HG03469 (cell line): ENCODE measurements around the gene DOK4.

Source experiments
- ATAC-seq: cut with Tn5 transposase; IDR thresholded peaks from one replicate; pipeline ENCODE4 v1.9.1; 2021; ENCODE audit warnings: mild to moderate bottlenecking, moderate library complexity, moderate number of reproducible peaks; ENCODE audit not compliant: unreplicated experiment

Gene DOK4

DNA sequence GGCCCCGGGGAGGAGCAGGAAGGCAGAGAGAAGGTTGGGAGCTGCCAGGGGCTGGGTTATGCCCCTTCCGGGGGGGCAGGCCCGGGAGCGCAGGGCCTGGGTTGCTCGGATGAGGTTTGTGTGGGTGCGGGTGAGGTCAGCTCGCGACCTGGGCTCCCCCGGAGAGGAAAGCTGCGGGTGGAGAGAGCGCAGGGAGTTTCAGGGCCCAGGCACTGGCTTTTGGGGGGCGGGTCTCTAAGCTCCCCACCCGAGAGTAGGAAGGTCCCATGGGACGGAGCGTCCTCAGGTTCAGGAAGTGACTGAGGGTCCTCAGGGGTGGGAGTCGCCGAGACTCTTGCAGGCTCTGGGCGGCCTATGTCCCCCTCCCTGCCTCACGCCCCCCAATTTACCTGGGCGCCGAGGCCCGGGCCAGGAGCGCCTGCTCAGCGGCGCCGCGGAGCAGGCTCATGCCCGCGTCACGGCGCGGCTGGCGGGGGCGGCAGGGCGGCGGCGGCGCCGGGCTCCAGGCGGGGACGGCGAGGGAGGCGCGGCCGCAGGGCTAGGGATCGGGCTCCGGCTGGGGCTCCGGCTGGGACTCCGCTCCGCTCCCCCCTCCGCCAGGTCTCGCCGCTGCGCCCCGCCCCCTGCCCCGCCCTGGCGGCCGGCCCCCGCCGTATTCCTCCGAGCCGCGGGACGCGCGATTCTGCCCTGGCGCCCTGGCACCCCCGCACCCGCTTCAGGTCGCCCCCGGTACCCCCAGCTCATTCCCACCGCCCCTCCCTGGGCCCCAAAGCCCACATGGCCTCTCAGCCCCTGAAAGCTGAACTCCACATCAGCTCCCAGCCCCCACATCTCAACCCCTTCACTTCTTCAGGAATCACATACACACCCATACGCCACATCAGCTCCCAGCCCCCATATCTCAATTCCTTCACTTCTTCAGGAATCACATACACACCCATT lies at the start of gene DOK4:
Gene DOK4 (minus strand): TSS at position 578 of the 942 bp plus-strand sequence. CDS start 6,986 bp downstream, outside the sequence.
- peak; percentile 52 for ATAC-seq

GRCh38 chr16:57535680-57536305 lies 49.5 kb upstream of the DOK4 start:
- peak; percentile 30 for ATAC-seq

GRCh38 chr16:57534881-57535658 lies 48.8 kb upstream of the DOK4 start:
- ATAC-seq = no peak

DNA sequence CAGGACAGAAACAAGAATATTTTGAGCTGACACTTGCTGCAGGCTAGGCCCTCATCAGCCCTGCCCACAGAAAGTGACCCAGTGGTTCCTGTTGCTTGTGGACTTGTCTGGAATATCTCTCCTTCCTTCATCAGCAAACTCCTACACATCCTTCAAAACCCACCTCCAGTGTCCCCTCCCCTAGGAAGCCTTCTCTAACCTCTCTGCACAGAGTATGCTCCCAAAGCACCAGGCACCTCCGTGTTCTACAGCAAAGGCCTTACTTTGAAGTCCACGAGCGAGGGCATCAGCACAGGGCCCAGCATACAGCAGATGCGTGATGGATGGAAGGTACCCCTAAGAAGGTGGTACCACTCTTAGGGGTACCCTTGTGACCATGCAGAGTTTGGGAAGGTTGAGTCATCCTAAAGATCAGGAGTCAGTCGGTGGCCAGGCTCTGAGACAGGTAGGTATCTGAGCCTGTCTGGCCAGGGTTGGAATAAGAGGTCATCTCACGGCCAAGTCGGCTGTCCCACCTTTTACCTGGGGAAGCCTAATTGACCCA lies 48.1 kb upstream of the DOK4 start:
- no peak for ATAC-seq

DNA sequence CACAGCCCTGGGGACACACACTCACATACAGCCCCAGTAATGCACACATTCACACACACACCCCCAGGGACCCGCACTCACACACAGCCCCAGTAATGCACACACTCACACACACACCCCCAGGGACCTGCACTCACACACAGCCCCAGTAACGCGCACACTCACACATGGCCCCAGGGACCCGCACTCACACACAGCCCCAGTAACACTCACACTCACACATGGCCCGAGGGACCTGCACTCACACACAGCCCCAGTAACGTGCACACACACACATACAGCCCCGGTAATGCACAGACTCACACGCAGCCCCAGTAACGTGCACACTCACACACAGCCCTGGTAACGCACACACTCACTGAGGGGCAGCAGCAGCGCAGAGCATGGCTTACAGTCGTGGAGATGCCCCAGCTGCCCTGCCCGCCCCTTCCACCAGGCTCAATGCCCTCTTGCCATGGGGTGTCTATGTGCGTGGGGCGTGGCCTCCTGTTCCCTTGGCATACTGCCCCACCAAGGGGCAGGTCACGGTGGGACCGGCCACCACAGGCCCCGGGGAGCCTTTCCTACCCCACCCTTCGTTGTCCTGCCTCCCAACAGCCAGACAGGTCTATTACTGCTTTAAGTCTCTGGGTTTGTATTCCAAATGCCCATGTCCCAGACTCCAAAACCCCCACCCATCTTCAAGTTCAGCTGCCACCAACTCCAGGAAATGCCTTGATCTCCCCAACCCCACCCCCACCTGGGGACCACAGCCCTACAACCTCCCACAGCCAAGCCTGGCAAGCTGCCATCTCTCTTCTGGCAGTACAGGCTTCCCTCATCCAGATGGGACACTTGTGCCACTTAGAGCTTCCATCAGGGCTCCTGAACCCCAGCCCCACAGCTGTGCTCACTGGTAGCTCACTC lies 47.4 kb upstream of the DOK4 start:
- ATAC-seq = no peak

- no peak for ATAC-seq
Observed at GRCh38 chr16:57532266-57532625, 46.0 kb upstream of the DOK4 start.

DNA sequence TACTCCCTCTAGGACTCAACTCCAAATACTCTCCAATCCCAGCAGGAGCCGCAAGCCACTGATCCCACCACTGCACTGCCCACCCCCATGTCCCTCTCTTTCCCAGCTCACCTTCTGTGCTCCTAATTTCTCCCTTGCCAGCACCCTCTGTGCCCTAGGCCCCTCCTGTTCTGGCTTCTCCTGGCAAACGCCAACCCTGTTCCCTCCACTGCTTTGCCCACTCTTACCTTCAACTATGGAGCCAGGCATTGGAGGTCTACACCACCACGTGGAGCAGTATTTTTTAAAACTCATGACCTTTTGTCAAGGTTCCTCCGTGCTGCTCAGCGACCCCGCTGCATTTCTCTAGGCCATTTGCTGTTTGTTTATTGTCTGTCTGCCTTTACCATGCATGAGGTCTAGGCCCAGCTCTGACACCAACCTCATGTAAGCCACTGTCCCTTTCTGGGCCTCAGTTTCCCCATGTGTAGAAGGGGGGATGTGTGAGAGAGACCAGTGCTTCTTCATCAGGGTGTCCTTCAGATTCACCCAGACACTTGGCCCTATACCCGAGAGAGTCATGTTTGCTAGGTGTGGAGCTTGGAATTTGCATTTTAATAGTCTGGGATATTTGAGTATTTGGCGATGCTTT lies 45.5 kb upstream of the DOK4 start:
- no peak for ATAC-seq

- ATAC-seq = no peak
Observed at GRCh38 chr16:57531253-57531575, 44.9 kb upstream of the DOK4 start.

DNA sequence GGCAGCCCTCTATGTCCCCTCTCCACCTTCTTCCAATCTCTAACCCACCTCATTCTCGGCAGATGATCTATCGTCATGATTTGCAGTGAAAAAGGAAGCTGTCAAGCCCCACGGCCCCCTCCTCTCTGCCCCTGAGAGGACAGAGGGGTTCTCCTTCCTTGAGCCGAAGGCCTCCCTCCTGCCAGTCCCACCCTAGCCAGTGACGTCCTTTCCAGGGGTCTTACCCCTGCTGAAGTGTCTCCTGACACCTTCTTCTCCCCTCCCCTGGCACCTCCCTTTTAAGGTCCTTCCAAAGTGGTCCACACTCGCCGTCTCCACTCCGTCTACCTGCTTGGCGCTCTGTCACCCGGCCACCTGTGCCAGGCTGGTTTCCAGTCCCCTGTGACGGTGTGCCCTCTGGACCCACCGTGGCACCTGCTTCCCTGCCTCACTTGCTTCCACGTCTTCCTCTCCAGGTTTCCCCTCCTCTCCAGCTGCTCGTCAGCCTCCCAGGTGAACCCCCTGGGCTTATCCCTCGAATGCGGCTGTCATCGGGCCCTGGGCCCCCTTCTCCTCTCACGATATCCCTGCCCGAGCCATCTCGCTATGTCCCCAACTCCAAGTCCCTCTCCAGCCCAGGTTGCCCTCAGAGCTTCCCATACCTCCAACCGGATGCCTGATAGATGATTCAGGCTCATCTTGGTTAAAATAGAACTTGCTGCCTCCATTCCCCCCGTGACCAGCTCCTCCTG lies 44.4 kb upstream of the DOK4 start:
- ATAC-seq = no peak

DNA sequence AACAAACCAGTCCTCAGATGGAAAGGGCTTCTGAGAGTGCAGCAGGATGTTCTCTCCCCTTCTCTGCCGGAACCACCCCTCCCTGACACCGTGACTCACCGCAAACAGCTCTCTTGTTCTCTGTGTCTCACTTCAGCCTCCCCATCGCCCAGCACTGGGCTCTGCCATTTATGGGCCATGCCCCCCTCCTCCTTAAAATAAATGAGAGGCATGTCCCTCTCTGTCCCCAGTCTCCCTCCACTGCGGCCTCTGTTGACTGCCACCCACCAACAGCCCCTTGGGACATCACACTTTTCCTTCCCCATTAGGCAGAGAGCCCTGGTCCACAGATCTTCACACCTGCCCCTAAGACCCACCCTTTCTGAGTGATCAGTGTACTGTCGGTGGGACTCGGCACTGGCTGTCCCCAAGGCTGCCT lies 43.8 kb upstream of the DOK4 start:
- no peak for ATAC-seq

- no peak for ATAC-seq
Observed at GRCh38 chr16:57529391-57530103, 43.3 kb upstream of the DOK4 start.

- no peak for ATAC-seq
Observed at GRCh38 chr16:57528499-57529390, 42.5 kb upstream of the DOK4 start.

- no peak for ATAC-seq
Observed at GRCh38 chr16:57527610-57528360, 41.5 kb upstream of the DOK4 start.

- ATAC-seq = no peak
Observed at GRCh38 chr16:57527027-57527426, 40.7 kb upstream of the DOK4 start.

- ATAC-seq = no peak
Observed at GRCh38 chr16:57526498-57526897, 40.2 kb upstream of the DOK4 start.

GRCh38 chr16:57525761-57526160 lies 39.5 kb upstream of the DOK4 start:
- ATAC-seq = no peak

GRCh38 chr16:57522960-57523359 lies 36.7 kb upstream of the DOK4 start:
- ATAC-seq = no peak
